H1 (cell line): Measurements from ENCODE around the gene SERPINB13.

Experiments
- CEBPB ChIP-seq: IDR thresholded peaks from 2 replicates; pipeline ENCODE4 v1.6.1; 2012; ENCODE audit warnings: low read depth, low read length
- CHD1 ChIP-seq: IDR thresholded peaks from 2 replicates; pipeline ENCODE4 v1.6.1; 2012; ENCODE audit warnings: low read depth, low read length, improper control_type of control experiment
- EP300 ChIP-seq, 2 experiments: IDR thresholded peaks; 1 replicate in 1 of 2; 2 replicates in 1 of 2; pipeline ENCODE4 v1.6.1; 2011 to 2012; ENCODE audit warnings: low read depth in 2 of 2, low read length in 2 of 2, mild to moderate bottlenecking in 2 of 2, borderline replicate concordance in 1 of 2, inconsistent platforms in 1 of 2, moderate library complexity in 1 of 2
- POLR2A ChIP-seq, 2 experiments: IDR thresholded peaks; 1 replicate in 1 of 2; 2 replicates in 1 of 2; pipeline ENCODE4 v1.6.1; 2011; ENCODE audit warnings: low read depth in 2 of 2, low read length in 2 of 2, mild to moderate bottlenecking in 2 of 2; ENCODE audit errors: control extremely low read depth in 1 of 2
- POLR2AphosphoS5 ChIP-seq: IDR thresholded peaks from 2 replicates; pipeline ENCODE4 v1.6.1; 2011; ENCODE audit warnings: low read depth, low read length
- RBBP5 ChIP-seq: IDR thresholded peaks from 2 replicates; pipeline ENCODE4 v1.7.1; 2012; ENCODE audit warnings: low read depth, mild to moderate bottlenecking, inconsistent platforms, low read length, moderate library complexity, borderline replicate concordance
- SP1 ChIP-seq: IDR thresholded peaks from 2 replicates; pipeline ENCODE4 v1.6.1; 2011; ENCODE audit warnings: low read depth, low read length
- SRF ChIP-seq: IDR thresholded peaks from 2 replicates; pipeline ENCODE4 v1.6.1; 2011; ENCODE audit warnings: mild to moderate bottlenecking, low read depth, low read length, moderate library complexity
- TF ChIP-seq, protein P1 (sequence below), 3 experiments: IDR thresholded peaks; 1 replicate in 2 of 3; 2 replicates in 1 of 3; pipeline versions ENCODE4 v1.5.1 to v1.6.1; 2011; ENCODE audit warnings: low read length in 3 of 3, mild to moderate bottlenecking in 3 of 3, inconsistent platforms in 2 of 3, low read depth in 1 of 3, moderate library complexity in 1 of 3; ENCODE audit not compliant: insufficient read depth in 1 of 3; ENCODE audit errors: control extremely low read depth in 1 of 3

DNA sequence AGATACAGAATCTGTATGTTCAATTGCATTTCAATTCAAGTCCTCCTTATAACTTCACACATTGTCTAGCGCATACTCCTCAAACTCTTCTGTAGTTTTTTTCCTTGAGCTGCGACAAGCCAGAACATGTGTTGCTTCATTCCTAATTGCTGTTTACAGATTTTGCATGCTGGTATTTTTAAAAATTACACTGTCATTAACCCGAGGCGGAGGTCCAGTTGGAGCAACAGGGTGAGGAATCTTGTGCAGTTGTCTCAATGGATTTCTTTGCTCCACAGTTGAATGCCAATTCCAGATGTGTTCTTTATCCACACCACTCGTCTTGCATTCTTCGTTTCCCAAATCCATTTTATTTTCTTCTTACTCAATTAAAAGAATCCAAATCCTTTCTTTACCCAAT, 16.4 kb upstream of the SERPINB13 start:
- no peak for TF ChIP-seq RBBP5
- TF ChIP-seq CHD1, result no peak
- no peak for TF ChIP-seq POLR2A (IDR thresholded peaks at IDR 0.05; ENCODE audit: control extremely low read depth in 1 of 2, low read depth in 2 of 2, low read length in 2 of 2)
- no peak for TF ChIP-seq EP300 (IDR thresholded peaks at IDR 0.05; ENCODE audit: borderline replicate concordance in 1 of 2, low read depth in 2 of 2, low read length in 2 of 2)
- TF ChIP-seq, protein P1, sequence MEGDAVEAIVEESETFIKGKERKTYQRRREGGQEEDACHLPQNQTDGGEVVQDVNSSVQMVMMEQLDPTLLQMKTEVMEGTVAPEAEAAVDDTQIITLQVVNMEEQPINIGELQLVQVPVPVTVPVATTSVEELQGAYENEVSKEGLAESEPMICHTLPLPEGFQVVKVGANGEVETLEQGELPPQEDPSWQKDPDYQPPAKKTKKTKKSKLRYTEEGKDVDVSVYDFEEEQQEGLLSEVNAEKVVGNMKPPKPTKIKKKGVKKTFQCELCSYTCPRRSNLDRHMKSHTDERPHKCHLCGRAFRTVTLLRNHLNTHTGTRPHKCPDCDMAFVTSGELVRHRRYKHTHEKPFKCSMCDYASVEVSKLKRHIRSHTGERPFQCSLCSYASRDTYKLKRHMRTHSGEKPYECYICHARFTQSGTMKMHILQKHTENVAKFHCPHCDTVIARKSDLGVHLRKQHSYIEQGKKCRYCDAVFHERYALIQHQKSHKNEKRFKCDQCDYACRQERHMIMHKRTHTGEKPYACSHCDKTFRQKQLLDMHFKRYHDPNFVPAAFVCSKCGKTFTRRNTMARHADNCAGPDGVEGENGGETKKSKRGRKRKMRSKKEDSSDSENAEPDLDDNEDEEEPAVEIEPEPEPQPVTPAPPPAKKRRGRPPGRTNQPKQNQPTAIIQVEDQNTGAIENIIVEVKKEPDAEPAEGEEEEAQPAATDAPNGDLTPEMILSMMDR (IDR thresholded peaks at IDR 0.05; ENCODE audit: control extremely low read depth in 1 of 3, insufficient read depth in 1 of 3, low read depth in 1 of 3, low read length in 3 of 3), result no peak
- no peak for TF ChIP-seq SP1
- TF ChIP-seq CEBPB, result no peak
- TF ChIP-seq POLR2AphosphoS5, result no peak
- no peak for TF ChIP-seq SRF
